Panc1 (cell line): ENCODE measurements around the gene RRAS2.

ENCODE experiments used
- CTCF ChIP-seq: fragments of 450-650 bp; IDR thresholded peaks from 2 replicates; pipeline ENCODE4 v1.5.1; 2017; ENCODE audit warnings: mild to moderate bottlenecking
- POLR2AphosphoS5 ChIP-seq: IDR thresholded peaks from 2 replicates; pipeline ENCODE4 v1.6.1; 2012; ENCODE audit warnings: mild to moderate bottlenecking, low read depth, low read length, moderate library complexity
- REST ChIP-seq, 2 experiments: IDR thresholded peaks; 2 replicates each; pipeline ENCODE4 v1.6.1; 2011 to 2012; ENCODE audit warnings: low read depth in 2 of 2, control low read depth in 1 of 2, low read length in 1 of 2, mild to moderate bottlenecking in 1 of 2, moderate library complexity in 1 of 2; ENCODE audit not compliant: insufficient read depth in 1 of 2
- TCF7L2 ChIP-seq: IDR thresholded peaks from 2 replicates; pipeline ENCODE4 v1.6.1; 2011; ENCODE audit warnings: mild to moderate bottlenecking, low read depth, low read length, inconsistent platforms

GRCh38 chr11:14341968-14342367, 17.0 kb downstream of the RRAS2 start:
- TF ChIP-seq CTCF (no peak), POLR2AphosphoS5 (no peak), REST (IDR thresholded peaks at IDR 0.05; ENCODE audit: insufficient read depth in 1 of 2, low read depth in 2 of 2, low read length in 1 of 2) (no peak), TCF7L2 (no peak)
